Hematopoietic multipotent progenitor cell (in vitro differentiated cells): ENCODE measurements around the gene F2RL3. TPM values are rescaled to one million over a fixed set of nuclear protein-coding genes. Genes with fewer than 3 reads are reported as not detected.
"Not testable (repeated sequence)": the region's sequence is repeated elsewhere in the genome, so short reads cannot be mapped to it uniquely, and the experiment has no call there.

Experiments used
- DNase-seq, 3 donors: peaks; one replicate each; pipeline ENCODE4 v3.0.0-alpha.2; 2011 to 2015; ENCODE audit warnings: low read depth in 2 of 3, low spot score in 2 of 3
- small RNA-seq: library from RNA; depleted of rRNA; stranded (forward); fragments of <200 nt; gene quantifications from one replicate; pipeline ENCODE3, GENCODE V24; 2012
- total RNA-seq: library from RNA; depleted of rRNA; stranded (reverse); fragments of >200 nt; gene quantifications from one replicate; pipeline ENCODE4 v1.2.3, GENCODE V29; 2012

The F2RL3 gene
- total RNA-seq, 1 donor: 2.4 TPM

DNA sequence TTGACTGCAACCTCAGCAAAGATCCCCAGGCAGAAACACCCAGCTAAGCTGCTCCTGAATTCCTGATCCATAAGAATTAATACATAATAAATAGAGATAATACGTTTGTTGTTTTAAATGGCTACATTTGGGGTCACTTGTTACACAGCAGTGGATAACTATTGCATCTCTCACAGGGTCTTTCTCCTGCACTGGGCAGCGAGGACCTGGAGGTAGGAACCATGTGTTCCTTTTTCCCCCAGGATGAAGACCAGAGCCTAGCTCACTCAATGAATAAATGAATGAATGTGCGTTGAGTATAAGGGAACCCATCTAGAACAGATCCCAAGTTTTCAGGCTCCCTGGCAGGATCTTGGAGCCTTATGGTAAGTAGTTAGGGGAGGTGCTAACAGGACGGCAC is 30.7 kb downstream of the F2RL3 start:
- DNase-seq: no peak

GRCh38 chr19:16920816-16921529 is 32.2 kb downstream of the F2RL3 start:
- no peak for DNase-seq

DNA sequence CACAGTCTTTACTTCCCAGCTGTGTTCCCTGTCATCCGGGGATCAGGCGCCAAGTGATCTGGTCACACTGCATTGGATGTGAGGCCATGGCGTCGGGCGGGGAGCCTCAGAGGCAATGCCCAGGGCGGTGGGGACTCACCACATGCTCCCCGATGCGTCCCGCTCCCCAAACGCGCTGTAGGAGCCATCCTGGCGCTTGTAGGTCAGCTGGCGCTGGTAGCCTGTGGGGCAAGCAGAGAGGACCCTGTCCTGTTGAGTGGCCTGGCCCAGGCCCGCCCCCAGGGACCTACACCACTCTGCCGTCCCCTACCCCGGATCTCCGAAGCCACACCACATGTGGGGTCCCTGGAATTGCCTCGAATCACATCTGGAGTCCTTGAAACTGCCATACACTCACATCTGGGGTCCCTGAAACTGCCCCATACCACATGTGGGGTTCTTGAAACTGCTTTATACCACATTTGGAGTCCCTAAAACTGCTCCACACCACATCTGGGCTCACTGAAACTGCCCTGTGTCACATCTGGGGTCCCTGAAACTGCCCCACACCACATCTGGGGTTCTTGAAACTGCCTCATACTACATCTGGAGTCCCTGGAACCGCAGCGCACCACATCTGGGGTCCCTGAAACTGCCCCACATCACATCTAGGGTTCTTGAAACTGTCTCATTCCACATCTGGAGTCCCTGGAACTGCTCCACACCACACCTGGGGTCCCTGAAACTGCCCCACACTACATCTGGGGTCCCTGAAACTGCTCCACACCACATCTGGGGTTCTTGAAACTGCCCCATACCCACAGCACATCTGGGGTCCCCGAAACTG is 33.2 kb downstream of the F2RL3 start:
- no peak for DNase-seq

DNA sequence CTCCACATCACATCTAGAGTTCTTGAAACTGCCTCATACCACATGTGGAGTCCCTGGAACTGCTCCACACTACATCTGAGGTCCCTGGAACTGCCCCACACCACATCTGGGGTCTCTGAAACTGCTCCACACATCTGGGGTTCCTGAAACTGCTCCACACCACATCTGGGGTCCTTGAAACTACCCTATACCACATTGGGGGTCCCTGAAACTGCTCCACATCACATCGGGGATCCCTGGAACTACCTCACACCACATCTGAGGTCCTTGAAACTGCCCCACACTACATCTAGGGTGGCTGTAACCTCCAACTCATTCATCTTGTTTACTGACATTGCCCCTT is 33.8 kb downstream of the F2RL3 start:
- DNase-seq: no peak

GRCh38 chr19:16922949-16923348 is 34.1 kb downstream of the F2RL3 start:
- no peak for DNase-seq

- DNase-seq: no peak
Observed at GRCh38 chr19:16927883-16928282, 39.1 kb downstream of the F2RL3 start.

DNA sequence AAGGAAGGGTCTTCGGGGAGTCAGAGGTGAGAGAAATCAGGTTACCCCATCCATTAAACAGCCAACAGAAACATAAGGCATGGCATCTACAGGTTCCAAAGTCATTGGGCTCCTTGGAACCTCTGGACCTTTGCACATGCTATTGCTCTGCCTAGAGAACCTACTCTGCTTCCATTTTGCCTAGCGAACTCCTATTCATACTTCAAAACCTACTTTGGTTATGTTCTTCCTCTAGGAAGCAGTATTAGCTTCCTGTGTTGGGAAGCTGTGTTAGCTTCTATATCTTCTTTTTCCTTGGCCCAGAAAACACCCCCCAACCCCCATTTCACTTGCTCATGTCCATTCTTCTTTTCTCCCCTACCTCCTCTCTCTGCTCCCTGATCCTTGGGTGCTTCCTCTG is 39.6 kb downstream of the F2RL3 start:
- DNase-seq: no peak

DNA sequence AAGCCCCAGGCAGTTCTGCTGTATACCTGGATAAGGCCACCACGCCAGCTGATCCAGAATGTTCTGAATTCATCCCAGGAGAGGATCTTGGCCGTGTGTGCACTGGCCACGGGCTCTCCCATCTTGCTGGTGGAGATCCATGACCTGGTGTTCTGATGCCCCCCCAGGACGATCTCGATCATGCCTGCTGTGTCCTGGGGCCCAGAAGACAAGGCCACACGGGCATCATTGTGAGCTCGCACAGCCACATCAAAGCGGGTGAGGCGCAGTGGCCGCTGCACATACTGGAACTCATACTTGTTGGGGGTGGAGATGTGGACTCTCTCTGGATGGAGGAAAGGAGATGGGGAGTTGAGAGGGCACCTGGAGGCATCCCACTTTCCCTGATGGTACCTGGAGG is 40.1 kb downstream of the F2RL3 start:
- no peak for DNase-seq

DNA sequence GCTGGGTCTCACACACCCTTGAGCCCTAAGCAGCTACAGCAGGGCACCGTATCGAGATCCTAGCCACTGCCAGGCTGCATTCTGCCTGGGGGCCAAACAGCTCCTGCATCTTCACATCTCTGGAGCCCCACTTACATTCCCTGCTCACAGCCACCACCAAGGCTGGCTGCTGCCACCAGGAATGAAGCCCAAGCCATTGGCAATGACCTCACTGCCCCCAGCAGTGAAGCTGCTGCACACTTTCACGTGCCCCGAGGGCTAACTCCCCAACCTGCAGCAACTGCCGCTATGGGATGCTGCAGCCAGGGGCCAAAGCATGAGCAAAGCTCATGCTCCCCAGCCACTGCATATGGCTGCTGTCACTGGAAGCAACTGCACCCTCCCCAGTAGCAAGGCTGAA is 42.0 kb downstream of the F2RL3 start:
- DNase-seq: no peak

- no peak for DNase-seq
Observed at GRCh38 chr19:16931306-16931705, 42.5 kb downstream of the F2RL3 start.

DNA sequence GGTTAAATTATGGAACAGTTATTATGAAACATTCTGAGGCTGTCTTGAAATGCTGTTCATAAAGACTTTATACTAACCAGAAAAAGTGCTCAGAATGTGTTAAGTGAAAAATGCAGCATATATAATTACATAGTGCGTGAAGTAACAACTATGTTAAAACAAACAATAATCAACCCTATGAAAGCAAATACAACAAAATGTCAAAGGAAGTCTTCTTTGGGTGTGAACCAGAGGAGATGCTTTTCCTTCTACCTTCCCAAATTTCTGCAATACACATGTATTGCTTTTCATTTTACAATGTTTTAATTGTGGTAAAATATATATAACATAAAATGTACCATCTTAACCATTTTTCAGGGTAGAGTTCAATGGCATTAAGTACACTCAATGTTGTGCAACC is 45.7 kb downstream of the F2RL3 start:
- no peak for DNase-seq

DNA sequence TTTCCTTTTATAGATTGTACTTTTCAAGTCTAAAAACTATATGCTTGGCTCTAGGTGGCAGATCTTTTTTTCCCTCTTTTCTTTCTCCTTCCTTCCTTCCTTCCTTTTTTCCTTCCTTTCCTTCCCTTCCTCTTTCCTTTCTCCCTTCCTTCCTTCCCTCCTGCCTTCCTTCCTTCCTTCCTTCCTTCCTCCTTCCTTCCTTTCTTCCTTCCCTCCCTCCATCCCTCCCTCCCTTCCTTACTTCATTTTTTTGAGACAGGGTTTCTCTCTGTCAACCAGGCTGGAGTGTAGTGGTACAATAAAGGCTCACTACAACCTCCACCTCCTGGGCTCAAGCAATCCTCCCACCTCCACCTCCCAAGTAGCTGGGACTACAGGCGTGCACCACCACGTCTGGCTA is 48.1 kb downstream of the F2RL3 start:
- no peak for DNase-seq

DNA sequence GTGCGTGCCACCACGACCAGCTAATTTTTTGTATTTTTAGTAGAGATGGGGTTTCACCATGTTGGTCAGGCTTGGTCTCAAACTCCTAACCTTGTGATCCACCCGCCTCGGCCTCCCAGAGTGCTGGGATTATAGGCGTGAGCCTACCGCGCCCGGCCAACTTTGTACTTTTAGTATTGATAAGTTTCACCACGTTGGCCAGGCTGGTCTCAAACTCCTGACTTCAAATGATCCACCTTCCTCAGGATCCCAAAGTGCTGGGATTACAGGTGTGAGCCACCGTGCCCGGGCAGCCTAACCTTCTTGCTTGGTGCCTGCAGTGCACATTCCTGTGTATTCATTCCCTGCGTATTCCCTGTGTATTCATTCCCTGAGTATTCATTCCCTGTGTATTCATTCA is 49.0 kb downstream of the F2RL3 start:
- DNase-seq: not testable (repeated sequence)

DNA sequence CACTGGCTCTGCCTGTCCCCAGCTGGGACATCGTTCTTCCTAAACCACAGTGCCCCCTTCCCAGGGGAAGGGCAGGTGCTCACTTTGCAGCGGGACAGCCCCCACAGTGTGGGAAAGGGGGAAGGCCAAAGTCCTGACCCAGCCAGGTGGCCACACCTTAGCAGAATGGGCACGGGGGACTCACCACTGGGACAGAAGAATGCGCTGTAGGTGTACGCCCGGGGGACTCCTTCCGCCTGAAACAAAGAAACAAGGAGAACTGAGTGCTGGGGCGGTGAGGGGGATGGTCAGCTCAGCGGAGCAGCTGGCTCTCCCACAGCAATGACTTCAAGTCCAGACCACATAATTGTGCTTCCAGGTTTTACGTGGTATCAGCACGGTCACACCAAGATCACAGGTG is 49.4 kb downstream of the F2RL3 start:
- no peak for DNase-seq

DNA sequence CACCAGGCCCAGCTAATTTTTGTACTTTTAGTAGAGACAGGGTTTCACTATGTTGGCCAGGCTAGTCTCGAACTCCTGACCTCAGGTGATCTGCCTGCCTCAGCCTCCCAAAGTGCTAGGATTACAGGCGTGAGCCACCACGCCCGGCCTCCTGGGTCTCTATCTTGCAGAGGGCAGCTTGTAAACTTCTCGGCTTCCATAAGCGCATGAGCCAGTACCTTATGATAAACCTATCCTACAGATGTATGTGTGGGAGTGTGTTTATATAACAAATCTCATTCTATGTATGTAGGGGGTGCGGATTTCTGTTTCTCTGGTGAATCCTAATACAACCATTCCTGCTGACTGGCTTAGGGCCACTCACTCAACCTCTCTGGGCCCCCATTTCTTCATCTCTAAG is 51.3 kb downstream of the F2RL3 start:
- DNase-seq: not testable (repeated sequence)

DNA sequence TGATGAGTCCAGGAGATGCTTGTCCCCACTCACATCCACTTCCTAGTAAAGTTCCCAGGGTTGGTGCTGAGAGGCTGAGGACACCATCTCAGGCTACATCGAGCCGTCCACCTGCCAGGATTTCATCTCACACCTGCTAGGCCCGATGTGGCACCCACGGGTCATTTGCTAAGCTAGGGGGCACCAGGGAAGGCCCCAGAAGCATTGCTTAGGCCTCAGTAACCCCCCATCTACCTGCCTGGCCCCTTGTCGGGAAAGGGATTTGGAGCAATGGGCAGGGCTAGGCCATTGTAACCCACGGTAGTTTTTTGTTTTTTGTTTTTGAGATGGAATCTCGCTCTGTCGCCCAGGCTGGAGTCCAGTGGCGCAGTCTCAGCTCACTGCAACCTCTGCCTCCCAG is 51.8 kb downstream of the F2RL3 start:
- DNase-seq: no peak

Small RNAs within 50 kb of the gene (small RNA-seq; reads per million reads assigned to genes)
- not detected for gene RN7SL823P
- not detected for gene RN7SL835P

Other genes starting within 250 kb of the F2RL3 start
- gene SMIM7, start 228.9 kb upstream of the F2RL3 start, total RNA-seq: 32.9 TPM
- 0.54 TPM for gene TMEM38A, start 227.9 kb upstream of the F2RL3 start, total RNA-seq
- gene NWD1, start 169.2 kb upstream of the F2RL3 start, total RNA-seq: not detected
- gene SIN3B, start 59.6 kb upstream of the F2RL3 start, total RNA-seq: 32.0 TPM
- gene CPAMD8, start 137.8 kb downstream of the F2RL3 start, total RNA-seq: 0.81 TPM
- 1.6 TPM for gene HAUS8, start 186.5 kb downstream of the F2RL3 start, total RNA-seq
- 158 TPM for gene MYO9B, start 186.8 kb downstream of the F2RL3 start, total RNA-seq